ENCODE data around the gene CFAP157.

DNA sequence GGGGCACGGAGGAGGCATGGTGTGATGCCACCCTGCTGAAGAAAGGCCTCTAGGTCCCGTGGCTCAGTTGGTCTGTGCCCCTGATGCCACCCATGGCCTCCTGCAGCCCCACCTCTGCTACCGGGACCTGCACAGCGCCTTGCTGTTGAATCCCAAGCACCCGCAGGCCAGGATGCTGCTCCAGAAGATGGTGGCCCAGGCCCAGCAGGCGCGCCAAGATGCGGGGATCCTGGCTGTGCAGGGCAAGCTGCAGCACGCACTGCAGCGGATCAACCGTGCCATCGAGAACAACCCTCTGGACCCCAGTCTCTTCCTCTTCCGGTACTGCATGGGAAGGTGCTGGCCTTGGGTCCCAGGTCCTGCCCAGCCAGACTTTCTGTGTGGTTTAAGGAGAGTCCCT lies 16.2 kb downstream of the CFAP157 start:
- TF ChIP-seq CTCF (conservative IDR thresholded peaks at IDR 0.05) = no peak
- no peak for TF ChIP-seq EZH2 (IDR thresholded peaks at IDR 0.05; ENCODE audit: low read depth)
